SK-N-SH (cell line): Measurements from ENCODE around the gene KLHL22. TPM values are rescaled to one million over a fixed set of nuclear protein-coding genes. Genes with fewer than 3 reads are reported as not detected.

ENCODE experiments used
- CTCF ChIA-PET: fragments of 300-600, 350-600 bp; formaldehyde crosslinking; extraction: SDS; loops from one replicate; lab custom pipeline; 2021; lab: Yijun Ruan, JAX
- POLR2A ChIA-PET: fragments of 350-600 bp; sonication (Branson Sonifier 250); formaldehyde crosslinking; extraction: SDS; loops from one replicate; lab custom pipeline; 2020; ENCODE audit warnings: antibody characterized with exemption, inconsistent platforms; lab: Yijun Ruan, JAX
- DNase-seq: peaks from one replicate; pipeline ENCODE4 v3.0.0; 2012
- H2AFZ ChIP-seq: fragments of 200-600 bp; sonication (generic); 2 replicates; pipeline ENCODE4 v1.8.1; 2016; ENCODE audit warnings: antibody characterized with exemption, mild to moderate bottlenecking, low read depth
- H3F3A ChIP-seq: fragments of 200-600 bp; sonication (generic); replicated peaks from 2 replicates; pipeline ENCODE3; 2016; ENCODE audit warnings: antibody characterized with exemption, mild to moderate bottlenecking; ENCODE audit not compliant: insufficient read depth
- H3K27ac ChIP-seq, 2 experiments: fragments of 200-500 bp in 1 of 2; fragments of 200-600 bp in 1 of 2; sonication (Bioruptor generic) in 1 of 2; sonication (generic), shearing (Covaris generic) in 1 of 2; 2 replicates each; pipeline versions ENCODE4 v1.5.1 to v1.6.1; 2014 to 2016; ENCODE audit warnings: low read depth in 2 of 2, inconsistent platforms in 1 of 2, low read length in 1 of 2, mild to moderate bottlenecking in 1 of 2, mixed read lengths in 1 of 2
- H3K27me3 ChIP-seq: fragments of 200-600 bp; sonication (generic), shearing (Covaris generic); 2 replicates; pipeline ENCODE4 v1.6.1; 2016; ENCODE audit warnings: mixed run types; ENCODE audit not compliant: insufficient read depth
- H3K36me3 ChIP-seq, 2 experiments: fragments of 200-500 bp in 1 of 2; fragments of 200-600 bp in 1 of 2; sonication (Bioruptor generic) in 1 of 2; sonication (generic) in 1 of 2; replicated peaks in 1 of 2; 2 replicates each; pipeline versions ENCODE3 to v1.5.1; 2014 to 2016; ENCODE audit warnings: low read length in 1 of 2, mild to moderate bottlenecking in 1 of 2; ENCODE audit not compliant: insufficient read depth in 2 of 2, control insufficient read depth in 1 of 2
- H3K4me1 ChIP-seq, 2 experiments: fragments of 200-500 bp in 1 of 2; fragments of 200-600 bp in 1 of 2; sonication (Bioruptor generic) in 1 of 2; sonication (generic), shearing (Covaris generic) in 1 of 2; 2 replicates each; pipeline versions ENCODE4 v1.5.1 to v1.6.1; 2014 to 2016; ENCODE audit warnings: low read depth in 1 of 2, low read length in 1 of 2, mixed run types in 1 of 2; ENCODE audit not compliant: insufficient read depth in 2 of 2, control insufficient read depth in 1 of 2
- H3K4me2 ChIP-seq: fragments of 200-600 bp; sonication (generic), shearing (Covaris generic); 2 replicates; pipeline ENCODE4 v1.6.1; 2017; ENCODE audit warnings: mixed run types
- H3K4me3 ChIP-seq, 2 experiments: fragments of 200-500 bp in 1 of 2; fragments of 200-600 bp in 1 of 2; sonication (Bioruptor generic) in 1 of 2; sonication (generic), shearing (Covaris generic) in 1 of 2; 2 replicates each; pipeline versions ENCODE4 v1.5.1 to v1.8.1; 2014 to 2016; ENCODE audit warnings: low read depth in 2 of 2, inconsistent platforms in 1 of 2, low read length in 1 of 2, mild to moderate bottlenecking in 1 of 2, mixed read lengths in 1 of 2, moderate library complexity in 1 of 2
- H3K79me2 ChIP-seq: fragments of 200-600 bp; sonication (generic); 2 replicates; pipeline ENCODE4 v1.8.1; 2017; ENCODE audit warnings: mild to moderate bottlenecking; ENCODE audit not compliant: insufficient read depth
- H3K9ac ChIP-seq: fragments of 200-600 bp; sonication (generic); 2 replicates; pipeline ENCODE4 v1.6.1; 2017; ENCODE audit warnings: mixed run types
- H3K9me2 ChIP-seq: fragments of 200-600 bp; sonication (generic); 2 replicates; pipeline ENCODE4 v1.6.1; 2017; ENCODE audit warnings: mixed run types
- H3K9me3 ChIP-seq: fragments of 200-600 bp; sonication (generic); 2 replicates; pipeline ENCODE4 v1.6.1; 2017; ENCODE audit warnings: mixed run types, mild to moderate bottlenecking, moderate library complexity
- H4K20me1 ChIP-seq: fragments of 200-600 bp; sonication (generic); 2 replicates; pipeline ENCODE4 v1.6.1; 2017; ENCODE audit warnings: mild to moderate bottlenecking, mixed run types; ENCODE audit not compliant: insufficient read depth
- EP300 ChIP-seq, 2 experiments: IDR thresholded peaks; 2 replicates each; pipeline versions ENCODE4 v1.4.0 to v1.6.1; 2012; ENCODE audit warnings: borderline replicate concordance in 1 of 2, low read depth in 1 of 2, low read length in 1 of 2
- EZH2phosphoT487 ChIP-seq: fragments of 200-600 bp; sonication (generic); IDR thresholded peaks from 2 replicates; pipeline ENCODE4 v1.6.1; 2017; ENCODE audit warnings: low read depth, mixed run types, mild to moderate bottlenecking, antibody characterized with exemption, moderate library complexity, borderline replicate concordance
- FOXM1 ChIP-seq: IDR thresholded peaks from 2 replicates; pipeline ENCODE4 v1.4.0; 2012; ENCODE audit warnings: low read depth, mild to moderate bottlenecking
- GABPA ChIP-seq: IDR thresholded peaks from 2 replicates; pipeline ENCODE4 v1.4.0; 2012; ENCODE audit warnings: low read depth, mild to moderate bottlenecking
- JUND ChIP-seq: IDR thresholded peaks from 2 replicates; pipeline ENCODE4 v1.4.0; 2012
- MEF2A ChIP-seq: IDR thresholded peaks from 2 replicates; pipeline ENCODE4 v1.4.0; 2012; ENCODE audit warnings: low read depth, borderline replicate concordance
- NRF1 ChIP-seq: IDR thresholded peaks from 2 replicates; pipeline ENCODE4 v1.6.1; 2012; ENCODE audit warnings: low read depth, mild to moderate bottlenecking, low read length
- POLR2AphosphoS5 ChIP-seq: IDR thresholded peaks from 2 replicates; pipeline ENCODE4 v1.6.1; 2012; ENCODE audit warnings: low read depth, low read length
- RCOR1 ChIP-seq: fragments of 150-350 bp; IDR thresholded peaks from 2 replicates; pipeline ENCODE4 v1.6.1; 2017; ENCODE audit warnings: antibody characterized with exemption, low read length
- RXRA ChIP-seq: IDR thresholded peaks from 2 replicates; pipeline ENCODE4 v1.4.0; 2012; ENCODE audit warnings: low read depth, mild to moderate bottlenecking, borderline replicate concordance
- SIN3A ChIP-seq: IDR thresholded peaks from 2 replicates; pipeline ENCODE4 v1.6.1; 2012; ENCODE audit warnings: low read depth, mild to moderate bottlenecking, low read length, moderate library complexity, borderline replicate concordance
- TAF1 ChIP-seq: IDR thresholded peaks from 2 replicates; pipeline ENCODE4 v1.6.1; 2012; ENCODE audit warnings: low read depth, mild to moderate bottlenecking, low read length, moderate library complexity, borderline replicate concordance
- YY1 ChIP-seq: IDR thresholded peaks from 2 replicates; pipeline ENCODE4 v1.4.0; 2012; ENCODE audit warnings: low read depth, mild to moderate bottlenecking
- WGBS: methylation state at CpG from one replicate; pipeline ENCODE4 v1.1.6; 2017; ENCODE audit warnings: low lambda C conversion rate; 5-methylcytosine and 5-hydroxymethylcytosine counted together
- polyA plus RNA-seq, 3 experiments: library from polyadenylated mRNA; depleted of rRNA; stranded (reverse); fragments of >200 nt; gene quantifications; 2 replicates each; pipeline ENCODE4 v1.2.3, GENCODE V29; 2012
- TF ChIP-seq, protein P1 (sequence below): fragments of 150-350 bp; IDR thresholded peaks from 2 replicates; pipeline ENCODE4 v1.6.1; 2017; ENCODE audit warnings: antibody characterized with exemption, low read length, low read depth, borderline replicate concordance
- TF ChIP-seq, protein P2 (sequence below): IDR thresholded peaks from 2 replicates; pipeline ENCODE4 v1.4.0; 2012; ENCODE audit warnings: low read depth, borderline replicate concordance
- TF ChIP-seq, protein P3 (sequence below): IDR thresholded peaks from 2 replicates; pipeline ENCODE4; 2012
- TF ChIP-seq, protein P4 (sequence below): IDR thresholded peaks from 2 replicates; pipeline ENCODE4 v1.4.0; 2012; ENCODE audit warnings: low read depth

Gene KLHL22
- polyA plus RNA-seq, 1 of the 3 experiments (the other 2 are of a cell fraction) = 26.5 TPM

DNA sequence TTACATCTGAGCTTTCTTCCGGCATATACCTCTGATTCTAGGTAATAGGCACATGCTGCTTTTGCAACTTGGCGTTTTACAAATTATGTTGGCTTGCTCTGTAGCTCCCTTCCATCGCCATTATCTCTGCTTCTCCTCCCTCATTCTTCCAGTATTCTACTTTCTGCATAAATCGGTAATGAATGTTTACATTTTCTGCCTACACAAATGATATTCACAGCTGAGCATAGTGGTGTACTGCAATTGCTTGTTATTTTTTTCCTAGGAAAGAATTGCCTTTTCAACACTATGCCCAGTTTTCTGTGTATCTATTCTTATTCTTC is 30.7 kb upstream of the KLHL22 start:
- H3K4me2 ChIP-seq = peak overlapping the region; percentile 44
- no peak for DNase-seq
- H3K79me2 ChIP-seq = peaks cover 84% of the 10 kb centered on the region
- CTCF ChIA-PET = interaction anchor here (1.2 to 2.1 kb wide), 3 partner anchors 11 to 45 kb away, joined by 3 to 5 read pairs (median 4); no protein-coding TSS in a partner anchor
- H4K20me1 ChIP-seq = peaks cover 45% of the 10 kb centered on the region
- peaks cover 42 to 46% of the 10 kb centered on the region in 2 experiments for H3K4me1 ChIP-seq
- H3K9me2 ChIP-seq = no peaks in the 10 kb centered on the region
- H3K27me3 ChIP-seq = no peaks in the 10 kb centered on the region
- no peaks in the 10 kb centered on the region for H3K9me3 ChIP-seq
- peak overlapping the region; percentile 45 to 95 for H3K27ac ChIP-seq
- H2AFZ ChIP-seq = no peak overlapping the region
- POLR2A ChIA-PET = no interaction called here
- H3F3A ChIP-seq = peaks cover 64% of the 10 kb centered on the region
- peaks cover 15 to 25% of the 10 kb centered on the region in 2 experiments for H3K36me3 ChIP-seq
- H3K9ac ChIP-seq = peak overlapping the region; percentile 31; the same call in 1 of the 2 replicates
- WGBS = 88% methylated on average over 4 of the region's 4 CpGs
- no peak for TF ChIP-seq NRF1
- no peak for TF ChIP-seq EP300 (IDR thresholded peaks at IDR 0.05; ENCODE audit: borderline replicate concordance in 1 of 2, low read depth in 1 of 2, low read length in 1 of 2)
- no peak for TF ChIP-seq GABPA
- TF ChIP-seq EZH2phosphoT487 = no peak
- TF ChIP-seq, protein P1, sequence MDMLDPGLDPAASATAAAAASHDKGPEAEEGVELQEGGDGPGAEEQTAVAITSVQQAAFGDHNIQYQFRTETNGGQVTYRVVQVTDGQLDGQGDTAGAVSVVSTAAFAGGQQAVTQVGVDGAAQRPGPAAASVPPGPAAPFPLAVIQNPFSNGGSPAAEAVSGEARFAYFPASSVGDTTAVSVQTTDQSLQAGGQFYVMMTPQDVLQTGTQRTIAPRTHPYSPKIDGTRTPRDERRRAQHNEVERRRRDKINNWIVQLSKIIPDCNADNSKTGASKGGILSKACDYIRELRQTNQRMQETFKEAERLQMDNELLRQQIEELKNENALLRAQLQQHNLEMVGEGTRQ = no peak
- no peak for TF ChIP-seq JUND
- TF ChIP-seq MEF2A = no peak
- no peak for TF ChIP-seq RXRA
- TF ChIP-seq, protein P2, sequence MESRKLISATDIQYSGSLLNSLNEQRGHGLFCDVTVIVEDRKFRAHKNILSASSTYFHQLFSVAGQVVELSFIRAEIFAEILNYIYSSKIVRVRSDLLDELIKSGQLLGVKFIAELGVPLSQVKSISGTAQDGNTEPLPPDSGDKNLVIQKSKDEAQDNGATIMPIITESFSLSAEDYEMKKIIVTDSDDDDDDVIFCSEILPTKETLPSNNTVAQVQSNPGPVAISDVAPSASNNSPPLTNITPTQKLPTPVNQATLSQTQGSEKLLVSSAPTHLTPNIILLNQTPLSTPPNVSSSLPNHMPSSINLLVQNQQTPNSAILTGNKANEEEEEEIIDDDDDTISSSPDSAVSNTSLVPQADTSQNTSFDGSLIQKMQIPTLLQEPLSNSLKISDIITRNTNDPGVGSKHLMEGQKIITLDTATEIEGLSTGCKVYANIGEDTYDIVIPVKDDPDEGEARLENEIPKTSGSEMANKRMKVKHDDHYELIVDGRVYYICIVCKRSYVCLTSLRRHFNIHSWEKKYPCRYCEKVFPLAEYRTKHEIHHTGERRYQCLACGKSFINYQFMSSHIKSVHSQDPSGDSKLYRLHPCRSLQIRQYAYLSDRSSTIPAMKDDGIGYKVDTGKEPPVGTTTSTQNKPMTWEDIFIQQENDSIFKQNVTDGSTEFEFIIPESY = no peak
- TF ChIP-seq, protein P3, sequence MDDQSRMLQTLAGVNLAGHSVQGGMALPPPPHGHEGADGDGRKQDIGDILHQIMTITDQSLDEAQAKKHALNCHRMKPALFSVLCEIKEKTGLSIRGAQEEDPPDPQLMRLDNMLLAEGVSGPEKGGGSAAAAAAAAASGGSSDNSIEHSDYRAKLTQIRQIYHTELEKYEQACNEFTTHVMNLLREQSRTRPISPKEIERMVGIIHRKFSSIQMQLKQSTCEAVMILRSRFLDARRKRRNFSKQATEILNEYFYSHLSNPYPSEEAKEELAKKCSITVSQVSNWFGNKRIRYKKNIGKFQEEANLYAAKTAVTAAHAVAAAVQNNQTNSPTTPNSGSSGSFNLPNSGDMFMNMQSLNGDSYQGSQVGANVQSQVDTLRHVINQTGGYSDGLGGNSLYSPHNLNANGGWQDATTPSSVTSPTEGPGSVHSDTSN = no peak
- TF ChIP-seq SIN3A = no peak
- TF ChIP-seq YY1 = no peak
- TF ChIP-seq POLR2AphosphoS5 = no peak
- no peak for TF ChIP-seq FOXM1
- TF ChIP-seq RCOR1 = no peak
- TF ChIP-seq, protein P4, sequence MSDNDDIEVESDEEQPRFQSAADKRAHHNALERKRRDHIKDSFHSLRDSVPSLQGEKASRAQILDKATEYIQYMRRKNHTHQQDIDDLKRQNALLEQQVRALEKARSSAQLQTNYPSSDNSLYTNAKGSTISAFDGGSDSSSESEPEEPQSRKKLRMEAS = no peak
- TF ChIP-seq TAF1 = no peak
- no peak overlapping the region for H3K4me3 ChIP-seq
